DMS153 (cell line): ENCODE measurements around the gene EPHB2.

ENCODE experiments used
- DNase-seq: peaks from one replicate; lab custom pipeline; 2025; lab: John Stamatoyannopoulos, UW

Gene EPHB2

DNA sequence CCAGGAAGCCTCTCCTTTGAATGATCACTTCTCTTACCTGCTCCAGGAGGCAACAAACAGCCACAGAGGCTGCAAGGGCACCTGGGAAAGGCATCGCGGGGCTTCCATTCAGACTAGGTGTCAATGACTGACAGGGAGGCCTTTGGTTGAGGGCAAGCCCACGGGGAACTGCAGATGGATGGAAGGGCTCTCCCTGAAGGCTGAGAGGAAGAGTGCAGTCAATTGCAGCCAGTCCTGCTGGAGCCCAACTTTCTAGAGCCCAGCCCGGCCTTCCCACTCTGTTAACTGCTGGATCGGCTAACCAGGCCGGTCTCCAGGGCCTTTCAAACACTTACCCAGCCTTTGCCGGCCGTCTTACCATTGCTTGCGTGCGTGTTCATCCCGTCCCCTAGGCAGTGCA is 172.8 kb downstream of the EPHB2 start:
- no peak for DNase-seq

GRCh38 chr1:22884806-22885530 is 174.3 kb downstream of the EPHB2 start:
- DNase-seq: no peak

DNA sequence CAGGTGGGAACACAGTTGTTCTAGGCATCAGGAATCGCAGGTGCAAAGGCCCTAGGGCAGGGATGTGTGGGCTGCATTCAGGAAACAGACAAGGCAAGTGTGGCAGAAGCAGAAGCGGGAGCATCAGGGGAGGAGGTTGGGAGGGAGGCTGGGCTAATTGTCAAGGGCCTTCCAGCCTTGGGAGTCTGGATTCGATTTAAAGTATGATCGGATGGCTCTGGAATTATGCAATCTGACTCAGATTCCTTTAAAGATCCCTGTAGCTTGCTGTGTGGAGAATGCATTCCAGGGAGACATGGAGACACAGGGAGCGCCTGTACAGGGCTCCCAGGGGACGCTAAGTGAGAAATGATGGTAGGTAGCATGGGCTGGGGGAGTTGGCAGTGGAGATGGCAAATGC is 175.6 kb downstream of the EPHB2 start:
- DNase-seq: no peak

GRCh38 chr1:22887491-22887890 is 176.9 kb downstream of the EPHB2 start:
- no peak for DNase-seq

- DNase-seq: no peak
Measured at GRCh38 chr1:22888320-22889075, 177.9 kb downstream of the EPHB2 start.

DNA sequence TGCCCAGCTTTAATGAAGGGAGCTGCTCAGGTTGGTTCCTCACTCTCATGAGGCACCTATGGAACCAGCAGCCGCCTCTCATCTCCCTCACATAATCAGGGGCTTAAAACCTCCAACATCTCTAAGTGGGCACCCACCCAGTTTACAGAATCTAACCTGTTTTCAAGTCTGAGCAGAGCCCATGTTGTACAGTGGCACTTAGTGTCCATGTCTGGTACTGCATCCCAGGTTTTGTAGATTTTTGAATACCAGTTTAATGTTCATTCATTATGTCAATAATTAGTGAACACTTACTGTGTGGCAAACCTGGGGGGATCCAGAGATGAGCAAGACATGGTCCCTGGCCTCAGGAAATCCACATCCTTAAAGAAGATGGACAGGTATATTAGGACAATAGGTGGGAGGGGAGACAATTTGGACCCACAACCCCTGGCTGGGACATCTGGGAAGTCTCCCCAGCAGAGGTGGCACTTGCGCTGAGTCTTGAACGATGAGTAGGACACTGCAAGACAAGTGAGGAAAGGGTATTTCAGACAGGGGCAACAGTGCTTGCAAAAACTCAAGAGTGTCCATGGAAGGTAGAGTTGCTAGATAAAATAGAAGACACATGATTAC is 178.7 kb downstream of the EPHB2 start:
- DNase-seq: peak; percentile 7

DNA sequence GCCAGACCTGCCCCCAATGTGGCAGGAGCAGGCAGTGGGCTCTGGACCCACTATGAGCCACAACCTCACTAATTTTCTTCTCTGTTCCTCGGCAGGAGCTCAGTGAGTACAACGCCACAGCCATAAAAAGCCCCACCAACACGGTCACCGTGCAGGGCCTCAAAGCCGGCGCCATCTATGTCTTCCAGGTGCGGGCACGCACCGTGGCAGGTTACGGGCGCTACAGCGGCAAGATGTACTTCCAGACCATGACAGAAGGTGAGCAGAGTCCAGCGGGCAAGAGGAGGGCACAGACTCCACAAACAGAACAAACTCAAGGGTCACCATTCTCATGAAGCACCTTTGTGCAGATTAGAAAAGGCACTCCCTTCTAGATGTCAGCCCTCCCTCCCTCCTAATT is 182.2 kb downstream of the EPHB2 start:
- no peak for DNase-seq

GRCh38 chr1:22893292-22893691 is 182.7 kb downstream of the EPHB2 start:
- no peak for DNase-seq

DNA sequence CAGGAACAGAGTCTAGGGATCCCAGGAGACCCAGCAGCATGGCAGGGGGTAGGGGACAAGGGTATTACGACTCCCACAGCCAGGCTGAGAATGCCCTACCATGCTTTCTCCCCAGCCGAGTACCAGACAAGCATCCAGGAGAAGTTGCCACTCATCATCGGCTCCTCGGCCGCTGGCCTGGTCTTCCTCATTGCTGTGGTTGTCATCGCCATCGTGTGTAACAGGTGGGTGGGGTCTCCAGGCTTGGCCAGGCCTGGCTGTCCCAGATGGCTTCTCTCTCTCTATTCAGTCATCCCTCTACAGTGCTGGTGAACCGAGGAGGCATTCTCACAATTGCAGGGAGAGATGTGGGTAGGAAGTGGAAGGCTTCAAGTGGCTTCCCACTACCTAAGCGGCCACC is 184.7 kb downstream of the EPHB2 start:
- DNase-seq: no peak

GRCh38 chr1:22896184-22896583 is 185.5 kb downstream of the EPHB2 start:
- no peak for DNase-seq

- no peak for DNase-seq
Measured at GRCh38 chr1:22900451-22900850, 189.8 kb downstream of the EPHB2 start.

- DNase-seq: no peak
Measured at GRCh38 chr1:22903113-22903512, 192.5 kb downstream of the EPHB2 start.

- no peak for DNase-seq
Measured at GRCh38 chr1:22906968-22907367, 196.3 kb downstream of the EPHB2 start.

DNA sequence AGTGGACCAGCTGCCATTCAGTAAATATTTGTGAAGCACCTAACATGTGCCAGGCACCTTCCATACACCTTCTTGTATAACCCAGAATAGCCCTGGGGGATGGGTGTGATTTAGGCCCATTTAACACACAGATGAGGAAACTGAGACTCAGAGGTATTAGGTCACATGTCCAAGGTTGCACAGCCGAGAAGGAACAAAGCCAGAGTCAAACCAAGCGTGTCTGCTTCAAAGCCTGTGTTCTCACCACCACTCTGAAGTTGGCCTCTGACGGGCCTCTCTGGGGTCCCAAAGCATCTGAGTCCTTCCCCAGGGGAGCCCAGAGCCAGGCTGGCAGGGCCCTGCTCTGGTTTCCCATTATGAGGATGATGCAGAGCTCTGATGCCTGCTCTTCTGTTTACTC is 196.9 kb downstream of the EPHB2 start:
- no peak for DNase-seq

DNA sequence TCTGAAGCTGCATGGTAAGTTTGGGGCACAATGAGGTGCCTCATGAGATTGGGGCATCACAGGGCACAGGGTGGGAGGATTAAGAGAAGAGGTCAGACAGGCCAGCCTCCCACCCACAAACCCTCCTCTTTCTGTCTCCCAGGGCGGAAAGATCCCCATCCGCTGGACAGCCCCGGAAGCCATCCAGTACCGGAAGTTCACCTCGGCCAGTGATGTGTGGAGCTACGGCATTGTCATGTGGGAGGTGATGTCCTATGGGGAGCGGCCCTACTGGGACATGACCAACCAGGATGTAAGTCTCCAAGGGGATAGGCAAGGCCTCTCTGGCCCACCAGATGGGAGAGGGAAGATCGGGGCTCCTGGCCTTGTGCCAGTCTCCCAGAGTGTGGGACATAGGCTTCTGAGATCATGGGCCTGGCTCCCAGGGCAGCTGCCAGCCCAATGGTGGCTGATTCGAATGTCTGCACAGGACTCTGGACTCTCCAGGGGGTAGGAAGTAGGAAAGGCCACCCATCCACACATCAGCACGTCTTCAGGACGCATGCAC is 198.3 kb downstream of the EPHB2 start:
- DNase-seq: no peak

GRCh38 chr1:22910286-22910685 is 199.6 kb downstream of the EPHB2 start:
- no peak for DNase-seq

GRCh38 chr1:22910986-22911651 is 200.5 kb downstream of the EPHB2 start:
- no peak for DNase-seq

GRCh38 chr1:22912311-22912710 is 201.7 kb downstream of the EPHB2 start:
- no peak for DNase-seq

GRCh38 chr1:22913421-22914141 is 202.9 kb downstream of the EPHB2 start:
- no peak for DNase-seq

- DNase-seq: no peak
Measured at GRCh38 chr1:22914156-22914555, 203.5 kb downstream of the EPHB2 start.

DNA sequence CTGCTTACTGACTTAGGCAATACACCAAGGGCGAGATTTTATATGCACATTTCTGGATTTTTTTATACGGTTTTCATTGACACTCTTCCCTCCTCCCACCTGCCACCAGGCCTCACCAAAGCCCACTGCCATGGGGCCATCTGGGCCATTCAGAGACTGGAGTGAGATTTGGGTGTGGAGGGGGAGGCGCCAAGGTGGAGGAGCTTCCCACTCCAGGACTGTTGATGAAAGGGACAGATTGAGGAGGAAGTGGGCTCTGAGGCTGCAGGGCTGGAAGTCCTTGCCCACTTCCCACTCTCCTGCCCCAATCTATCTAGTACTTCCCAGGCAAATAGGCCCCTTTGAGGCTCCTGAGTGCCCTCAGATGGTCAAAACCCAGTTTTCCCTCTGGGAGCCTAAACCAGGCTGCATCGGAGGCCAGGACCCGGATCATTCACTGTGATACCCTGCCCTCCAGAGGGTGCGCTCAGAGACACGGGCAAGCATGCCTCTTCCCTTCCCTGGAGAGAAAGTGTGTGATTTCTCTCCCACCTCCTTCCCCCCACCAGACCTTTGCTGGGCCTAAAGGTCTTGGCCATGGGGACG is 204.1 kb downstream of the EPHB2 start:
- DNase-seq: no peak
